ENCODE results near the gene SUCLG2.

The SUCLG2 gene

GRCh38 chr3:67384016-67384415 lies 270.4 kb downstream of the SUCLG2 start:
- no peak for DNase-seq
- Histone ChIP-seq H2BK15ac (ENCODE audit: low read depth, poor library complexity, severe bottlenecking) (no peak overlapping the region), H3K4me1 (ENCODE audit: control insufficient read depth, insufficient read depth, low read depth, low read length) (no peaks in the 10 kb centered on the region), H3K36me3 (ENCODE audit: control insufficient read depth in 1 of 2, insufficient read depth in 2 of 2, low read depth in 1 of 2, low read length in 2 of 2) (peaks cover 2 to 15% of the 10 kb centered on the region in 2 experiments), H4K8ac (ENCODE audit: low read length) (no peak overlapping the region), H3K18ac (ENCODE audit: low read depth in 1 of 2, low read length in 2 of 2) (no peak overlapping the region), H3K27me3 (ENCODE audit: control insufficient read depth in 1 of 2, insufficient read depth in 1 of 2, low read length in 2 of 2) (no peaks in the 10 kb centered on the region), H4K91ac (ENCODE audit: low read length) (no peak overlapping the region), H3K9ac (ENCODE audit: low read length) (no peak overlapping the region), H3K79me1 (replicated peaks; ENCODE audit: low read length, poor library complexity, severe bottlenecking) (peaks cover 12% of the 10 kb centered on the region), H3K4me3 (ENCODE audit: insufficient read depth in 1 of 2, low read depth in 1 of 2, low read length in 2 of 2) (no peak overlapping the region), H3K9me3 (ENCODE audit: control insufficient read depth, low read length) (no peaks in the 10 kb centered on the region), H3K14ac (ENCODE audit: low read length in 2 of 2) (no peak overlapping the region), H3K4ac (ENCODE audit: low read depth in 1 of 2, low read length in 2 of 2) (no peak overlapping the region), H2BK12ac (ENCODE audit: low read length in 2 of 2) (no peak overlapping the region), H2BK120ac (ENCODE audit: low read depth, low read length) (no peak overlapping the region), H2BK5ac (ENCODE audit: low read depth, low read length, poor library complexity, severe bottlenecking) (no peak overlapping the region), H3K27ac (ENCODE audit: low read length, poor library complexity, severe bottlenecking) (no peak overlapping the region), H3K4me2 (ENCODE audit: low read length, poor library complexity, severe bottlenecking) (no peak overlapping the region), H3K23ac (ENCODE audit: low read length in 2 of 2) (no peak overlapping the region), H2AFZ (ENCODE audit: low read depth, low read length) (no peak overlapping the region), H2AK5ac (ENCODE audit: low read length, severe bottlenecking) (no peak overlapping the region)
- WGBS: 83% methylated on average over 5 of the region's 5 CpGs

DNA sequence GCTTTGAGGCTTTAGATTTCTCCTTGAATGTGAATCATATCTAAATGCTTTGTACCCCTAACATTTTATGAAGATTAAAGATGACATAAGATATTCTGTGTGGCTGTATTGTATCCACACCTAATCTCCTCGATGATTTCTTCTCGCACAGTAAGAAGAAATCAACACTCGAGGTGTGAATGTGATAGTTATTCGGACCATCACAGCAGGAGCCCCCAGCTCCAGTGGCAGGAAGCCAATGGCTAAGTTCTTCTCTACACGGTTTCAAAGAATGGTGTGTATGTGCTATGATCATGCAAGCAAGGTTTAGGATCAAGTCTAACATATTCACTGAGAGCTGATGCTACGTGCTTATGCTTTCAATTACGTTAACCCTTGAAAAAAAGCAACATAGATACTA lies 271.0 kb downstream of the SUCLG2 start:
- no peak for DNase-seq
- H2AK5ac ChIP-seq (ENCODE audit: low read length, severe bottlenecking): no peak overlapping the region
- H3K9me3 ChIP-seq (ENCODE audit: control insufficient read depth, low read length): no peaks in the 10 kb centered on the region
- no peak overlapping the region for H3K9ac ChIP-seq (ENCODE audit: low read length)
- H3K23ac ChIP-seq (ENCODE audit: low read length in 2 of 2): no peak overlapping the region
- H2AFZ ChIP-seq (ENCODE audit: low read depth, low read length): no peak overlapping the region
- 68% methylated on average over 7 of the region's 7 CpGs for WGBS
- no peak overlapping the region for H3K4ac ChIP-seq (ENCODE audit: low read depth in 1 of 2, low read length in 2 of 2)
- H3K18ac ChIP-seq (ENCODE audit: low read depth in 1 of 2, low read length in 2 of 2): no peak overlapping the region
- H3K79me1 ChIP-seq (replicated peaks; ENCODE audit: low read length, poor library complexity, severe bottlenecking): peaks cover 12% of the 10 kb centered on the region
- no peak overlapping the region for H3K4me2 ChIP-seq (ENCODE audit: low read length, poor library complexity, severe bottlenecking)
- no peak overlapping the region for H3K4me3 ChIP-seq (ENCODE audit: insufficient read depth in 1 of 2, low read depth in 1 of 2, low read length in 2 of 2)
- H2BK12ac ChIP-seq (ENCODE audit: low read length in 2 of 2): no peak overlapping the region
- no peak overlapping the region for H3K27ac ChIP-seq (ENCODE audit: low read length, poor library complexity, severe bottlenecking)
- no peak overlapping the region for H2BK15ac ChIP-seq (ENCODE audit: low read depth, poor library complexity, severe bottlenecking)
- H2BK120ac ChIP-seq (ENCODE audit: low read depth, low read length): no peak overlapping the region
- H4K91ac ChIP-seq (ENCODE audit: low read length): no peak overlapping the region
- no peaks in the 10 kb centered on the region for H3K27me3 ChIP-seq (ENCODE audit: control insufficient read depth in 1 of 2, insufficient read depth in 1 of 2, low read length in 2 of 2)
- H3K4me1 ChIP-seq (ENCODE audit: control insufficient read depth, insufficient read depth, low read depth, low read length): no peaks in the 10 kb centered on the region
- no peak overlapping the region for H4K8ac ChIP-seq (ENCODE audit: low read length)
- H2BK5ac ChIP-seq (ENCODE audit: low read depth, low read length, poor library complexity, severe bottlenecking): no peak overlapping the region
- H3K14ac ChIP-seq (ENCODE audit: low read length in 2 of 2): no peak overlapping the region
- peaks cover 5 to 9% of the 10 kb centered on the region in 2 experiments for H3K36me3 ChIP-seq (ENCODE audit: control insufficient read depth in 1 of 2, insufficient read depth in 2 of 2, low read depth in 1 of 2, low read length in 2 of 2)

- no peaks in the 10 kb centered on the region for H3K9me3 ChIP-seq (ENCODE audit: control insufficient read depth, low read length)
- WGBS: 67% methylated on average over 4 of the region's 4 CpGs
Observed at GRCh38 chr3:67382536-67382935, 271.9 kb downstream of the SUCLG2 start.

GRCh38 chr3:67381667-67382272 lies 272.6 kb downstream of the SUCLG2 start:
- Histone ChIP-seq H4K91ac (ENCODE audit: low read length) (no peak overlapping the region), H3K4me2 (ENCODE audit: low read length, poor library complexity, severe bottlenecking) (no peak overlapping the region), H3K9me3 (ENCODE audit: control insufficient read depth, low read length) (no peaks in the 10 kb centered on the region), H3K27ac (ENCODE audit: low read length, poor library complexity, severe bottlenecking) (no peak overlapping the region), H2BK12ac (ENCODE audit: low read length in 2 of 2) (no peak overlapping the region), H2AK5ac (ENCODE audit: low read length, severe bottlenecking) (no peak overlapping the region), H3K14ac (ENCODE audit: low read length in 2 of 2) (no peak overlapping the region), H3K4me1 (ENCODE audit: control insufficient read depth, insufficient read depth, low read depth, low read length) (no peaks in the 10 kb centered on the region), H3K4me3 (ENCODE audit: insufficient read depth in 1 of 2, low read depth in 1 of 2, low read length in 2 of 2) (no peak overlapping the region), H3K79me1 (replicated peaks; ENCODE audit: low read length, poor library complexity, severe bottlenecking) (peaks cover 12% of the 10 kb centered on the region), H3K9ac (ENCODE audit: low read length) (no peak overlapping the region), H2BK120ac (ENCODE audit: low read depth, low read length) (no peak overlapping the region), H2AFZ (ENCODE audit: low read depth, low read length) (no peak overlapping the region), H3K27me3 (ENCODE audit: control insufficient read depth in 1 of 2, insufficient read depth in 1 of 2, low read length in 2 of 2) (no peaks in the 10 kb centered on the region), H3K18ac (ENCODE audit: low read depth in 1 of 2, low read length in 2 of 2) (no peak overlapping the region), H2BK5ac (ENCODE audit: low read depth, low read length, poor library complexity, severe bottlenecking) (no peak overlapping the region), H3K36me3 (ENCODE audit: control insufficient read depth in 1 of 2, insufficient read depth in 2 of 2, low read depth in 1 of 2, low read length in 2 of 2) (peaks cover 3 to 5% of the 10 kb centered on the region in 2 experiments), H4K8ac (ENCODE audit: low read length) (no peak overlapping the region), H3K4ac (ENCODE audit: low read depth in 1 of 2, low read length in 2 of 2) (no peak overlapping the region), H3K23ac (ENCODE audit: low read length in 2 of 2) (no peak overlapping the region), H2BK15ac (ENCODE audit: low read depth, poor library complexity, severe bottlenecking) (no peak overlapping the region)
- DNase-seq: peak; percentile 30
- 100% methylated on average over 1 of the region's 4 CpGs for WGBS

More at GRCh38 chr3:67382536-67382935, 271.9 kb downstream of the SUCLG2 start:
- Histone ChIP-seq H3K4ac (ENCODE audit: low read depth in 1 of 2, low read length in 2 of 2) (no peak overlapping the region), H3K27ac (ENCODE audit: low read length, poor library complexity, severe bottlenecking) (no peak overlapping the region), H2AFZ (ENCODE audit: low read depth, low read length) (no peak overlapping the region), H3K36me3 (ENCODE audit: control insufficient read depth in 1 of 2, insufficient read depth in 2 of 2, low read depth in 1 of 2, low read length in 2 of 2) (peaks cover 3 to 5% of the 10 kb centered on the region in 2 experiments), H3K27me3 (ENCODE audit: control insufficient read depth in 1 of 2, insufficient read depth in 1 of 2, low read length in 2 of 2) (no peaks in the 10 kb centered on the region), H2BK5ac (ENCODE audit: low read depth, low read length, poor library complexity, severe bottlenecking) (no peak overlapping the region), H2AK5ac (ENCODE audit: low read length, severe bottlenecking) (no peak overlapping the region), H2BK12ac (ENCODE audit: low read length in 2 of 2) (no peak overlapping the region), H2BK15ac (ENCODE audit: low read depth, poor library complexity, severe bottlenecking) (no peak overlapping the region), H3K79me1 (replicated peaks; ENCODE audit: low read length, poor library complexity, severe bottlenecking) (peaks cover 12% of the 10 kb centered on the region), H2BK120ac (ENCODE audit: low read depth, low read length) (no peak overlapping the region), H3K4me3 (ENCODE audit: insufficient read depth in 1 of 2, low read depth in 1 of 2, low read length in 2 of 2) (no peak overlapping the region), H3K23ac (ENCODE audit: low read length in 2 of 2) (no peak overlapping the region), H3K18ac (ENCODE audit: low read depth in 1 of 2, low read length in 2 of 2) (no peak overlapping the region), H4K8ac (ENCODE audit: low read length) (no peak overlapping the region), H4K91ac (ENCODE audit: low read length) (no peak overlapping the region), H3K14ac (ENCODE audit: low read length in 2 of 2) (no peak overlapping the region), H3K4me2 (ENCODE audit: low read length, poor library complexity, severe bottlenecking) (no peak overlapping the region), H3K4me1 (ENCODE audit: control insufficient read depth, insufficient read depth, low read depth, low read length) (no peaks in the 10 kb centered on the region), H3K9ac (ENCODE audit: low read length) (no peak overlapping the region)
- no peak for DNase-seq
